Measurements from ENCODE around the gene RASA3.

The RASA3 gene

DNA sequence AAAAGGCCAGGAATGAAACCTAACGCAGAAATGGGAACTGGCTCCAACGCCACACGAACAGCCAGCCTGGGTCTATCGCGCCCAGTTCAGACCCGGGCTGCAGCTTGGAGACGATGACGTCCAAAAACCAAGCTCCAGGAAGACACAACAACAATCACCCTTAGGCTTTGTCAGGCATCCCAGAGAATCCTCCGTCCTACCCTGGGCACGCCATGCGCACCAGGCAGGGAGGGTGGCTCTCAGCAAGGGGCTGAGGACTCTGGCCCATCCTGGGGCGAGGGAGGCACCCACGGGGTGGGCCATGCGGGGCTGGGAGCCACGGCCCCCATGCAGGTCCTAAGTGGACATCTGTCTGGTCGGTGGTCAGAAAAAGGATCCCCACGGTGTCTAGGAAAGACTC, 9.0 kb downstream of the RASA3 start:
- no peak for DNase-seq (ENCODE audit: insufficient read length, low spot score)
- FAIRE-seq, result no peak
- TF ChIP-seq, protein P1, sequence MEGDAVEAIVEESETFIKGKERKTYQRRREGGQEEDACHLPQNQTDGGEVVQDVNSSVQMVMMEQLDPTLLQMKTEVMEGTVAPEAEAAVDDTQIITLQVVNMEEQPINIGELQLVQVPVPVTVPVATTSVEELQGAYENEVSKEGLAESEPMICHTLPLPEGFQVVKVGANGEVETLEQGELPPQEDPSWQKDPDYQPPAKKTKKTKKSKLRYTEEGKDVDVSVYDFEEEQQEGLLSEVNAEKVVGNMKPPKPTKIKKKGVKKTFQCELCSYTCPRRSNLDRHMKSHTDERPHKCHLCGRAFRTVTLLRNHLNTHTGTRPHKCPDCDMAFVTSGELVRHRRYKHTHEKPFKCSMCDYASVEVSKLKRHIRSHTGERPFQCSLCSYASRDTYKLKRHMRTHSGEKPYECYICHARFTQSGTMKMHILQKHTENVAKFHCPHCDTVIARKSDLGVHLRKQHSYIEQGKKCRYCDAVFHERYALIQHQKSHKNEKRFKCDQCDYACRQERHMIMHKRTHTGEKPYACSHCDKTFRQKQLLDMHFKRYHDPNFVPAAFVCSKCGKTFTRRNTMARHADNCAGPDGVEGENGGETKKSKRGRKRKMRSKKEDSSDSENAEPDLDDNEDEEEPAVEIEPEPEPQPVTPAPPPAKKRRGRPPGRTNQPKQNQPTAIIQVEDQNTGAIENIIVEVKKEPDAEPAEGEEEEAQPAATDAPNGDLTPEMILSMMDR (IDR thresholded peaks at IDR 0.05; ENCODE audit: insufficient read depth, missing control alignments), result no peak

DNA sequence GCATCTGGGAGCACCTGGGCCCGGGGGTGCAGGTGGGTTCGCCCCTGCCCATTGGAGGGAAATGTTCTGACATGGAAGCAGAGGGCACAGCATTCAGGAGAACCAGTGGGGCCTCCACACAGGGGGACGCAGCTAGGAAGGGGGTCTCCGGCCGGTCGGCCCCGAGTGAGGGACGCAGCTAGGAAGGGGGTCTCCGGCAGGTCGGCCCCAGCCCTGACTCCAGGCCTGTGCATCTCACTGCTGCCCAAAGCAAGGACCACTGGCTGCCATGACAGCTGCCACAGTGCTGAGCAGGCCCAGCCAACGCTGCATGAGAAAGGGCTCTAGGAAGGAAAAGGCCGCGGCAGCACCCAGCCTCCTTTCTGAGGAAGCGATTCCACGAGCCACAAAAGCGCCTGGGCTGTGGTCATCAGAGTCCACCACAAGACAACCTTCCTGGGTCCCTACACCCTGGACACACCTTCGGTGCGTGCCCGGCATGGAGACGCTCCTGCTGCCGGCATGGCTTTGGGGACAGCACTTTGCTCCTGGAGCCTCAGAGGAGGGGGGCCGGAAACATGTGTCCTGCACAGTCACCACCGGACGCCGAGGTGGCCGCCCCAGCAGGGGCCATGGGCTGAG, 9.7 kb downstream of the RASA3 start:
- TF ChIP-seq, protein P1 (IDR thresholded peaks at IDR 0.05; ENCODE audit: insufficient read depth, missing control alignments), result no peak
- DNase-seq (ENCODE audit: insufficient read length, low spot score) (no peak), FAIRE-seq (no peak)

DNA sequence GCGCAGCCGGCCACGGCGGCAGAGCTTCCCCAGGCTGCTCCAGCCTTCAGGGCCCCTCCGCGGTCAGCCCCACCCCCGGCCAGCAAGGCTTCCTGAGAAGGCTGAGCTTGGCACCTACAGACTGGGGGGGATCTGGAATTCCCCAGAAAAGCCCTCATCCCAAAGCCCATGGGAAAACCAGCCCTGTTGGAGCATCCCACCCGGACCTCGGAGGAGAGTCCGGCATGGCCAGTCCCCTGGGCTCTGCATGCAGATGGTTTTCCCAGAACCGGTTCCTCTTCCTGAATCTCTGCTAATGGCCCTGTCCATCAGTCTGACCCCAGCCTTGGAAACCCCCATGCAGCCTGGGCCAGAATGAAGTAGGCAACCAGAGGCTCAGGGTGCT, 10.3 kb downstream of the RASA3 start:
- DNase-seq (ENCODE audit: insufficient read length, low spot score) (no peak), FAIRE-seq (no peak)
- TF ChIP-seq, protein P1 (IDR thresholded peaks at IDR 0.05; ENCODE audit: insufficient read depth, missing control alignments), result no peak

DNA sequence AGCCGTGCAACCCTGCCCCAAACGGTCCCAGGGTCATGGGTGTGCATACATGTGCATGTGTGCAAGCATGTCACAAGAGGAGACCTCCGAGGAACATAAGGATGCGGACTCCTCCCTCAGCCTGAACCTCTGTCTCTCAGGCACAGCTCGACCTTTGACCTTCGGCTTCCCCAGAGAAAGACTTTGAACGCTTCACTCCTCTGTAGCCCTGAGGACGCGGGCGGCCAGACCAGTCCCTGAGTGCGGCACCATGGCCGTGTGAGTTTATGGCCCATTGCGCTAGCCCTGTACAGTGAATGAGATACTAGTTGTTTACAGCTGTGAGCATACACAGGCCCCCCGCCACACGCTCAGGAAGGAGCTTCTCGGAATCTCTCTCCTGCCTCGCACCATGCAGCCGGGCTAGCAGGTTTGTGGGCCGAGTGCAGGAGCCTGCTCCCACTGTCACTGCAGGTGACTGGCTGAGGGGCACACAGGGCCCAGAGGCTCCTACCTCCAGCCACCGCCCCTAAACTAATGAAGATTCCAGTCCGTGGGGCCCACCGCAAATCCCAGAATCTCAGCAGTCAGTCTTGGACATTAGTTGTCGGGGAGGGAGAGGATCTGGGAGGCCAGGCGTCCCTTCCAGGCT, 10.8 kb downstream of the RASA3 start:
- FAIRE-seq (no peak), DNase-seq (ENCODE audit: insufficient read length, low spot score) (no peak)
- TF ChIP-seq, protein P1 (IDR thresholded peaks at IDR 0.05; ENCODE audit: insufficient read depth, missing control alignments), result no peak

DNA sequence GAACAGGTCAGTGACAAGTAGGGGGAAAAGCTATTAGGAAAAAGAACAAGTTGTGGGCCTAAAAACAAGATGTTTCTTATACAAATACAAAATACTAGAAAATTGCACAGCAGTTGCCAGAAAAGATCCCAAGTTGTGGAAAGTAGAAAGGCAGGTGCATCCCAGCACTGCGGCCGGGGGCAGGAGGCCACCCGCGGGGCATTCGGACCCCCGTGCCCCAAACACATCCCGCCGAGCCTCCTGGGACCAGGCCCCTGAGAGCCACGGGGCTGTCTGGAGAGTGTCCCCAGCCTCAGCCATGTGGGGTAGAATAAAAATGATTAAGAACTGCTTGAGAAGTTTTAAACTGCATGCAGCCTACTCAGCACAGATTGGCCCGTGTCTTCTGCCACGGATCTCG, 11.4 kb downstream of the RASA3 start:
- DNase-seq (ENCODE audit: insufficient read length, low spot score) (no peak), FAIRE-seq (no peak)
- TF ChIP-seq, protein P1 (IDR thresholded peaks at IDR 0.05; ENCODE audit: insufficient read depth, missing control alignments), result no peak

DNA sequence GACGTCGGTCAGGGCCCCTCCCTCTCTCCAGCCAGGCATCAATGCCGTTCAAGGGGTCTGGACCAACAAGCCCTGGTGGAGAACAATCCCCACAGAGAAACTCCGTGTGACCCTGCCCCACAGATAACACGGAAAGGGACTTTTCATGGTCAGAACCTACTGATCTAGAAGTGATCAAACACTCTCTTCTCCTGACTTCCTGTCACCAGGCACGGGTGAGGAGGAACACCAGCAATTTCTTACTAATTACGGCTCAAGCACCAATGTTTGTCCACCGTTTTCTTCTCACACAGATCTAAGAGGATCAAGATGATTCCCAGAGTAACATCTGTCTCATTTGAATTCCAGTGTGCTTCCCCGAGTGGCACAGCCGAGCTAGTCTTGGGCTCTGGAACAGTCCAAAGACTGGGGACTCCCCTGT, 11.8 kb downstream of the RASA3 start:
- TF ChIP-seq, protein P1 (IDR thresholded peaks at IDR 0.05; ENCODE audit: insufficient read depth, missing control alignments), result no peak
- DNase-seq (ENCODE audit: insufficient read length, low spot score) (peak; percentile 77), FAIRE-seq (peak; percentile 81)

DNA sequence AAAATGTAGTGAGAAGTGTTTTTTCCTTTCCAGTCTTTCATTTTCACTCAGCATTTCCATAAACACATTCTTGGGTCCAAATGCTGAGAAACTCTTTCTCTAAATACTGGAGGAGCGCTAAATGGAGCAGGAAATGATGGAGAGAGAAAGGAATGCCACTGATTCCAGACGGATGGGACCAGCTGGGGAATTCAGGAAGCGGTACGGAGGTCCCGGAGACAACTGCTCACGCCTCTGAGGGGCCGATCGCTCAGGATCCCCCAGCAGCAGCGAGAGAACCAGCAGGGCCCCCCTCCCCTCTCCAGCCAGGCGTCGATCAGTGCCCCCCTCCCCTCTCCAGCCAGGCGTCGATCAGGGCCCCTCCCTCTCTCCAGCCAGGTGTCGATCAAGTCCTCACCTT, 13.2 kb downstream of the RASA3 start:
- no peak for FAIRE-seq
- no peak for DNase-seq (ENCODE audit: insufficient read length, low spot score)
- TF ChIP-seq, protein P1 (IDR thresholded peaks at IDR 0.05; ENCODE audit: insufficient read depth, missing control alignments), result no peak
